ENCODE measurements around the gene MET.

Gene MET

DNA sequence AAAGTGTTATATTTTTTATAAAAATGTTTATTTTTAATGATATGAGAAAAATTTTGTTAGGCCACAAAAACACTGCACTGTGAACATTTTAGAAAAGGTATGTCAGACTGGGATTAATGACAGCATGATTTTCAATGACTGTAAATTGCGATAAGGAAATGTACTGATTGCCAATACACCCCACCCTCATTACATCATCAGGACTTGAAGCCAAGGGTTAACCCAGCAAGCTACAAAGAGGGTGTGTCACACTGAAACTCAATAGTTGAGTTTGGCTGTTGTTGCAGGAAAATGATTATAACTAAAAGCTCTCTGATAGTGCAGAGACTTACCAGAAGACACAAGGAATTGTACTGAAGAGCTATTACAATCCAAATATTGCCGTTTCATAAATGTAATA lies 125.6 kb downstream of the MET start:
- whole genome bisulfite sequencing (ENCODE audit: extremely low coverage, insufficient coverage, insufficient read length), result no CpG with 5 or more reads among the region's 2 CpGs

GRCh38 chr7:116798232-116798631 lies 126.2 kb downstream of the MET start:
- H3K4me1 ChIP-seq (ENCODE audit: control insufficient read depth in 1 of 2, insufficient read depth in 2 of 2, low read length in 2 of 2), result peaks cover 7% of the 10 kb centered on the region in 2 experiments
- no peak overlapping the region for H2BK5ac ChIP-seq (ENCODE audit: low read depth, low read length, poor library complexity)
- peak overlapping the region; percentile 57 for H4K91ac ChIP-seq (ENCODE audit: low read depth, low read length)
- no peaks in the 10 kb centered on the region for H3K79me2 ChIP-seq (ENCODE audit: control insufficient read depth, insufficient read depth, low read length, poor library complexity)
- H4K8ac ChIP-seq (ENCODE audit: low read depth, low read length), result no peak overlapping the region
- no peak overlapping the region for H3K9ac ChIP-seq (ENCODE audit: low read length)
- no peak overlapping the region for H3K27ac ChIP-seq (ENCODE audit: low read depth, low read length)
- H2BK120ac ChIP-seq (ENCODE audit: insufficient read depth, low read length, poor library complexity), result no peak overlapping the region
- peaks cover 8% of the 10 kb centered on the region for H3K79me1 ChIP-seq (ENCODE audit: low read length)
- H3K18ac ChIP-seq (ENCODE audit: low read length), result no peak overlapping the region
- H3K27me3 ChIP-seq (ENCODE audit: insufficient read depth, low read length), result no peaks in the 10 kb centered on the region
- WGBS (ENCODE audit: extremely low coverage, insufficient coverage, insufficient read length), result no CpG with 5 or more reads among the region's 3 CpGs
- no peak for DNase-seq
- H3K9me3 ChIP-seq (ENCODE audit: insufficient read depth, low read depth, low read length), result no peaks in the 10 kb centered on the region
- H3K4ac ChIP-seq (ENCODE audit: low read depth, low read length), result no peak overlapping the region
- H2BK12ac ChIP-seq (ENCODE audit: low read length), result peak overlapping the region; percentile 24
- H3K23ac ChIP-seq (ENCODE audit: low read length), result no peak overlapping the region
- H2AFZ ChIP-seq (ENCODE audit: insufficient read depth, low read length, poor library complexity), result no peak overlapping the region
- no peak overlapping the region for H3K4me2 ChIP-seq (ENCODE audit: low read length)
- no peak overlapping the region for H4K12ac ChIP-seq (ENCODE audit: low read depth, low read length)
- H3K36me3 ChIP-seq (ENCODE audit: control insufficient read depth in 1 of 2, insufficient read depth in 2 of 2, low read length in 2 of 2), result no peaks in the 10 kb centered on the region
- no peak overlapping the region for H2AK5ac ChIP-seq (ENCODE audit: low read length)
- H3K14ac ChIP-seq (ENCODE audit: low read length), result no peak overlapping the region
- no peak overlapping the region for H3K4me3 ChIP-seq (ENCODE audit: low read depth, low read length)

More for the DNA sequence above, 125.6 kb downstream of the MET start:
- H3K9me3 ChIP-seq (ENCODE audit: insufficient read depth, low read depth, low read length), result no peaks in the 10 kb centered on the region
- H3K79me2 ChIP-seq (ENCODE audit: control insufficient read depth, insufficient read depth, low read length, poor library complexity), result no peaks in the 10 kb centered on the region
- H3K23ac ChIP-seq (ENCODE audit: low read length), result no peak overlapping the region
- no peak overlapping the region for H3K14ac ChIP-seq (ENCODE audit: low read length)
- H3K36me3 ChIP-seq (ENCODE audit: control insufficient read depth in 1 of 2, insufficient read depth in 2 of 2, low read length in 2 of 2), result no peaks in the 10 kb centered on the region
- H3K4me3 ChIP-seq (ENCODE audit: low read depth, low read length), result no peak overlapping the region
- H2BK5ac ChIP-seq (ENCODE audit: low read depth, low read length, poor library complexity), result no peak overlapping the region
- H3K79me1 ChIP-seq (ENCODE audit: low read length), result peaks cover 8% of the 10 kb centered on the region
- peaks cover 5 to 7% of the 10 kb centered on the region in 2 experiments for H3K4me1 ChIP-seq (ENCODE audit: control insufficient read depth in 1 of 2, insufficient read depth in 2 of 2, low read length in 2 of 2)
- no peak overlapping the region for H4K91ac ChIP-seq (ENCODE audit: low read depth, low read length)
- no peak overlapping the region for H3K9ac ChIP-seq (ENCODE audit: low read length)
- no peak overlapping the region for H2BK12ac ChIP-seq (ENCODE audit: low read length)
- DNase-seq, result no peak
- no peak overlapping the region for H3K4me2 ChIP-seq (ENCODE audit: low read length)
- no peak overlapping the region for H3K27ac ChIP-seq (ENCODE audit: low read depth, low read length)
- H4K8ac ChIP-seq (ENCODE audit: low read depth, low read length), result no peak overlapping the region
- no peak overlapping the region for H2BK120ac ChIP-seq (ENCODE audit: insufficient read depth, low read length, poor library complexity)
- no peak overlapping the region for H4K12ac ChIP-seq (ENCODE audit: low read depth, low read length)
- H2AFZ ChIP-seq (ENCODE audit: insufficient read depth, low read length, poor library complexity), result no peak overlapping the region
- no peak overlapping the region for H3K18ac ChIP-seq (ENCODE audit: low read length)
- no peaks in the 10 kb centered on the region for H3K27me3 ChIP-seq (ENCODE audit: insufficient read depth, low read length)
- no peak overlapping the region for H3K4ac ChIP-seq (ENCODE audit: low read depth, low read length)
- no peak overlapping the region for H2AK5ac ChIP-seq (ENCODE audit: low read length)

DNA sequence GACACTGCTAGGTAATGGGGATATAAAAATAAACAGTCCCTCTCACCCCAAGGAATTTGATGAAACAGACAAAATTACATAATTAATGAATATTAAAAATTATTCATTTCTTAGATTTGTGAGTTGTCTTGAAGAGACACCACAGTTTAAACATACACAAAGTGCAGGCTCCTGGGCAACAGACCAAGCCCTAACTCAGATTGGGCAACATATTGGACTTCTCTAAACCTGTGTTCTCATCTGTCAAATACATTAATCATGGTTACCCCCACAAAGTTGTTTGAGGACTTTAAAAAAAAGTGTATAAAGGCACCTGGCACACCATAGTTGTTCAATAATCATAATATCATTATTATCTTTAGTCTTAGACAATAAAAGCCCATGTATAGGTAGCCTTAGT lies 127.9 kb downstream of the MET start:
- no peaks in the 10 kb centered on the region for H3K27me3 ChIP-seq (ENCODE audit: insufficient read depth, low read length)
- no peak overlapping the region for H2AFZ ChIP-seq (ENCODE audit: insufficient read depth, low read length, poor library complexity)
- H2BK12ac ChIP-seq (ENCODE audit: low read length), result no peak overlapping the region
- H2AK5ac ChIP-seq (ENCODE audit: low read length), result no peak overlapping the region
- H3K4me1 ChIP-seq (ENCODE audit: control insufficient read depth in 1 of 2, insufficient read depth in 2 of 2, low read length in 2 of 2), result peaks cover 7% of the 10 kb centered on the region in 2 experiments
- H3K79me1 ChIP-seq (ENCODE audit: low read length), result peaks cover 11% of the 10 kb centered on the region
- H3K79me2 ChIP-seq (ENCODE audit: control insufficient read depth, insufficient read depth, low read length, poor library complexity), result no peaks in the 10 kb centered on the region
- no peak overlapping the region for H4K91ac ChIP-seq (ENCODE audit: low read depth, low read length)
- H3K23ac ChIP-seq (ENCODE audit: low read length), result no peak overlapping the region
- no peak overlapping the region for H3K9ac ChIP-seq (ENCODE audit: low read length)
- H3K4ac ChIP-seq (ENCODE audit: low read depth, low read length), result no peak overlapping the region
- no peaks in the 10 kb centered on the region for H3K36me3 ChIP-seq (ENCODE audit: control insufficient read depth in 1 of 2, insufficient read depth in 2 of 2, low read length in 2 of 2)
- H4K12ac ChIP-seq (ENCODE audit: low read depth, low read length), result no peak overlapping the region
- no peak for DNase-seq
- H3K4me3 ChIP-seq (ENCODE audit: low read depth, low read length), result no peak overlapping the region
- H3K27ac ChIP-seq (ENCODE audit: low read depth, low read length), result no peak overlapping the region
- H2BK5ac ChIP-seq (ENCODE audit: low read depth, low read length, poor library complexity), result no peak overlapping the region
- H3K4me2 ChIP-seq (ENCODE audit: low read length), result no peak overlapping the region
- no peaks in the 10 kb centered on the region for H3K9me3 ChIP-seq (ENCODE audit: insufficient read depth, low read depth, low read length)
- H2BK120ac ChIP-seq (ENCODE audit: insufficient read depth, low read length, poor library complexity), result no peak overlapping the region
- no peak overlapping the region for H4K8ac ChIP-seq (ENCODE audit: low read depth, low read length)
- H3K14ac ChIP-seq (ENCODE audit: low read length), result no peak overlapping the region
- H3K18ac ChIP-seq (ENCODE audit: low read length), result no peak overlapping the region

GRCh38 chr7:116800594-116800993 lies 128.6 kb downstream of the MET start:
- Histone ChIP-seq H3K9ac (ENCODE audit: low read length) (no peak overlapping the region), H3K4ac (ENCODE audit: low read depth, low read length) (no peak overlapping the region), H4K8ac (ENCODE audit: low read depth, low read length) (no peak overlapping the region), H3K36me3 (ENCODE audit: control insufficient read depth in 1 of 2, insufficient read depth in 2 of 2, low read length in 2 of 2) (no peaks in the 10 kb centered on the region), H4K12ac (ENCODE audit: low read depth, low read length) (no peak overlapping the region), H3K18ac (ENCODE audit: low read length) (no peak overlapping the region), H3K4me3 (ENCODE audit: low read depth, low read length) (no peak overlapping the region), H2AFZ (ENCODE audit: insufficient read depth, low read length, poor library complexity) (no peak overlapping the region), H2BK120ac (ENCODE audit: insufficient read depth, low read length, poor library complexity) (peak overlapping the region; percentile 9), H3K4me1 (ENCODE audit: control insufficient read depth in 1 of 2, insufficient read depth in 2 of 2, low read length in 2 of 2) (peaks cover 7% of the 10 kb centered on the region in 2 experiments), H3K4me2 (ENCODE audit: low read length) (no peak overlapping the region), H3K79me1 (ENCODE audit: low read length) (peaks cover 11% of the 10 kb centered on the region), H4K91ac (ENCODE audit: low read depth, low read length) (peak overlapping the region; percentile 31), H3K14ac (ENCODE audit: low read length) (peak overlapping the region; percentile 4), H3K27me3 (ENCODE audit: insufficient read depth, low read length) (no peaks in the 10 kb centered on the region), H3K79me2 (ENCODE audit: control insufficient read depth, insufficient read depth, low read length, poor library complexity) (no peaks in the 10 kb centered on the region), H3K9me3 (ENCODE audit: insufficient read depth, low read depth, low read length) (no peaks in the 10 kb centered on the region), H3K27ac (ENCODE audit: low read depth, low read length) (peak overlapping the region; percentile 83), H2BK12ac (ENCODE audit: low read length) (peak overlapping the region; percentile 9), H3K23ac (ENCODE audit: low read length) (no peak overlapping the region), H2AK5ac (ENCODE audit: low read length) (peak overlapping the region; percentile 11), H2BK5ac (ENCODE audit: low read depth, low read length, poor library complexity) (peak overlapping the region; percentile 24)
- DNase-seq, result no peak
- WGBS (ENCODE audit: extremely low coverage, insufficient coverage, insufficient read length), result no CpG with 5 or more reads among the region's 2 CpGs
